Measurements from ENCODE around the gene BCL2L14.

Gene BCL2L14, protein sequence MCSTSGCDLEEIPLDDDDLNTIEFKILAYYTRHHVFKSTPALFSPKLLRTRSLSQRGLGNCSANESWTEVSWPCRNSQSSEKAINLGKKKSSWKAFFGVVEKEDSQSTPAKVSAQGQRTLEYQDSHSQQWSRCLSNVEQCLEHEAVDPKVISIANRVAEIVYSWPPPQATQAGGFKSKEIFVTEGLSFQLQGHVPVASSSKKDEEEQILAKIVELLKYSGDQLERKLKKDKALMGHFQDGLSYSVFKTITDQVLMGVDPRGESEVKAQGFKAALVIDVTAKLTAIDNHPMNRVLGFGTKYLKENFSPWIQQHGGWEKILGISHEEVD

DNA sequence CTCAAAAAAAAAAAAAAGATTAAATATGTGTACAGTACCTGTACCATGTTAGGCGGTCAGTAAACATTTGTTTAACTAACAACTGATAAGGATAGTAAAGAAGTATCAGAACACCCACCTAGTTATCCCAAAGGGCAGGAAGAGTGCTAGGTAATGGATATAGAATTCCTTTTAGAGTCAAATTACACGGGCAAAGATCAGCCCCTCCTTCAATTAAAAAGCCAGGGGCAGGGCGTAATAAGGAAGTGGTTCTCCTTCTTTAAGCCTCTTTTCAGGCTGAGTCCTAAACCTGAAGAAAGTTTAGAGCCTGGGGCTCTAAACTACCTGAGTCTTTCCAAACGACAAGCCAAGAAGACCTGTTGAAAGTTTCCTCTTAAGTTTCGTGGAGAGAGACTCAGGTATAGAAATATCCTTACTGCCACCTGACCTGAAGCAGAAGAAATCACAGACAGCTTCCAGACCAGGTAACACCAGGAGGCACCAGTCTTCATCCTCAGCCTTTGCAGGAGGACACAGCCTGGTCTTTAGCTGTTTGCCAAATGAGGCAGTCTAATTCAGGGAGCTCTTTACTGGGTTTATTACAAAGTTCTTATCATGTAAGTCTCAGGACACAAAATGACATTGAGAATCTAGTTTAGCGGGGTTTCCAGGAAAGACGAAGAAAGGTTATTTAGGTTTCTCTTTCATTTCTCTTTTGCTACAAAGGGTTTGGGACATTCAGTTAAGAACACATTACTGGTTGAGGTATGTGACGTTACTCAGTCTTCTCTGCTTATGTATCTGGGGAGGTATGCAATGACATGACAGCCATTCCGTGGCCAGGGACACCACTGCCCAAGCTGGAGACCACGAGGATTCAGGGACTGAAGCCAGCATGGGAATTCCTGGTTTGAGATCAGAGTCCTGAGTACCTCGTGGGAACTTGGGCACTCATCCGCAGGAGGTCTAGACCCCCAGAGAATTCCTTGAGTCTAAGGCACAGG, at the start of gene BCL2L14:
Gene BCL2L14 (plus strand): TSS at position 266 of the 983 bp plus-strand sequence. CDS start 8,367 bp downstream, outside the sequence.
- no peaks in the 10 kb centered on the region for H3K36me3 ChIP-seq (ENCODE audit: control insufficient read depth in 1 of 2, insufficient read depth in 2 of 2, low read length in 2 of 2)
- no peaks in the 10 kb centered on the region for H3K27me3 ChIP-seq (ENCODE audit: low read depth, low read length)
- H3K27ac ChIP-seq (ENCODE audit: low read length) = peak within 1 kb of the TSS; percentile 93
- peak within 1 kb of the TSS in 1 of 2 donors; percentile 59 for H3K4me3 ChIP-seq (ENCODE audit: low read depth in 1 of 2, low read length in 2 of 2)
- no peaks in the 10 kb centered on the region for H3K9me3 ChIP-seq (ENCODE audit: control insufficient read depth in 1 of 2, low read length in 2 of 2)
- no peaks in the 10 kb centered on the region for H3K4me1 ChIP-seq (ENCODE audit: control insufficient read depth in 1 of 2, insufficient read depth in 2 of 2, low read length in 2 of 2)

DNA sequence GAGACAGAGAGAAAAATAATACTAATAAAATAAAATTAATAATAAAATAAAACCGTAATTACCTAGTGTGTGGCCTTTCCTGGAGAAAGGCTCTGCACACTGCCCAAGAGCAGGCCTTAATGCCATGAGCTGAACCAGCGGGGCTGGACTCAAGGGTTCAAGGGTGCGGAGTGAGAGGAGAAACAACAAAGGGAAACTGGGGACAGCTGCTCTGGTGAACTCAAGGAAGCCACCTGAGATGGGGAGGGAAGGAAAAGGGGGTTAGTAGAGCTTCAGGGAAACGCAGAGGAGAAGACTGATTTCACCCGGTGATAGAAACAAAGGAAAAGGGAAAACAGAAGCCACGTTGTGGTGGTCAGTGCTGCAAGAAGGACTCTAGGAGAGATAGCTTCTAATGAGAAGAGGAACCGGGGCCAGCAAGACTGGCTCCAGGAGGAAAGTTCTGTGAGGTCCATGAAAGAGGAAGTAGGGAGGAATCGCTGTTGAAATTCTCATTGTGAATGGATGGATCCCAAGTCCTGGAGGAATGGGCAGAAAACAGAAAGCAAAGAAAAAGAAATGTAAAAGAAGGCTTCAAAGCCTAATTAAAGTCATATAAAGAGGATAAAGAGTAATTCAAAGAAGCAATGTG, 48.3 kb upstream of the BCL2L14 start:
- H3K9me3 ChIP-seq (ENCODE audit: control insufficient read depth in 1 of 2, low read length in 2 of 2) = no peaks in the 10 kb centered on the region
- H3K27ac ChIP-seq (ENCODE audit: low read length) = no peak overlapping the region
- H3K36me3 ChIP-seq (ENCODE audit: control insufficient read depth in 1 of 2, insufficient read depth in 2 of 2, low read length in 2 of 2) = no peaks in the 10 kb centered on the region
- H3K27me3 ChIP-seq (ENCODE audit: low read depth, low read length) = no peaks in the 10 kb centered on the region
- H3K4me3 ChIP-seq (ENCODE audit: low read depth in 1 of 2, low read length in 2 of 2) = no peak overlapping the region
- H3K4me1 ChIP-seq (ENCODE audit: control insufficient read depth in 1 of 2, insufficient read depth in 2 of 2, low read length in 2 of 2) = no peaks in the 10 kb centered on the region

DNA sequence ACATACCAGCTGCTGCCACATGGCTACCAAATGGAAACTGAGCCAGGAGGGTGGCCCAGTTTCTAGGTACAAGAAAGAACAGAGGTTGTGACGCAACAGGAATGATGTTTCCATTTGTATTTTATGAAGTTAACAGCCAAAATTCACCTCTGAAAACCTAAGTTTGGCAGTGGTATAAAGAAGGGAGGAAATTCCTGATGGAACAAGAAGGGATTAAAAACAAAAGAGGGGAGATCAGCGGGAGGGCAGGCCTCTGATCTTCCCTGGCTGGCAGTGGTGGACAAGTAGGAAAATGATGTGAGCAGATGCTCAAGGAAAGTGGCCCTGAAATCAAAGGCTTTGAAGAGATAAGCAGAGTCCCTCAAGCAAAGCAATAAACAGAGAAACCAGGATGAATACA, 47.3 kb upstream of the BCL2L14 start:
- no peak overlapping the region for H3K27ac ChIP-seq (ENCODE audit: low read length)
- no peaks in the 10 kb centered on the region for H3K9me3 ChIP-seq (ENCODE audit: control insufficient read depth in 1 of 2, low read length in 2 of 2)
- H3K4me1 ChIP-seq (ENCODE audit: control insufficient read depth in 1 of 2, insufficient read depth in 2 of 2, low read length in 2 of 2) = no peaks in the 10 kb centered on the region

DNA sequence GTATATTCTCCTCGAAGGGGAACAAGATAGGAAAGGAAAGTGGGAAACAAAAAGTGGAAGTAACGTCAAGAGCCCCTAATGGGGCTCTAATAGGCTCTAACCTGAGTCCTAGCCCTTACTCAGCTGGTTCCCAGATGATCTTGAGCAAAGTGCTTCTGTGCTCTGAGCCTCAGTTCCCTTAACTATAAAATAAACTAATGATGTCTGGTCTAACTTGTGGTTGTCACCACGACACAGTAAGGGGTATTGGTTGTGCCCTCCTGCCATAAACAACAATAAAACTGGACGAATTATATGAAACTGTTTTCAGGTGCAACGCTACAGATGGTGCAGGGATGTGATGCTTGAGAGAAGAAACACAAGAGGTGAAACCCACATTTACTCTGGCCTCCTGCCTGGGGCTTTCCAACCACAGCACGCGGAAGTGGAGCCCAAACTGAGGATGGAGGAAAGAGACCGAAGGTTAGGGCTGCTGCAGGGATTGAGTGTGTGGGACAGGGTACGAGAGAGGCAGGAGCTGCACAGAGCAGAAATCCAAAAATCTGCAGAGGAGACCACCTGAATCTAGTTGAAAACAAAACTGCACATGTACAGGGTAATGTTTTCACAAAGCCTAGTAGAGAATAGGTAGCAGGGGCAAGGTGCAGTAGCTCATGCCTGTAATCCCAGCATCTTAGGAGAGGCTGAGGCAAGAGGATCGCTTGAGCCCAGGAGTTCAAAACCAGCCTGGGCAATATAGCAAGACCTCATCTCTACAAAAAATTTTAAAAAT, 45.6 kb upstream of the BCL2L14 start:
- Histone ChIP-seq H3K27me3 (ENCODE audit: low read depth, low read length) (no peaks in the 10 kb centered on the region), H3K4me1 (ENCODE audit: control insufficient read depth in 1 of 2, insufficient read depth in 2 of 2, low read length in 2 of 2) (no peaks in the 10 kb centered on the region), H3K27ac (ENCODE audit: low read length) (no peak overlapping the region), H3K36me3 (ENCODE audit: control insufficient read depth in 1 of 2, insufficient read depth in 2 of 2, low read length in 2 of 2) (no peaks in the 10 kb centered on the region), H3K9me3 (ENCODE audit: control insufficient read depth in 1 of 2, low read length in 2 of 2) (no peaks in the 10 kb centered on the region), H3K4me3 (ENCODE audit: low read depth in 1 of 2, low read length in 2 of 2) (no peak overlapping the region)

More for the DNA sequence above, 47.3 kb upstream of the BCL2L14 start:
- Histone ChIP-seq H3K4me3 (ENCODE audit: low read depth in 1 of 2, low read length in 2 of 2) (no peak overlapping the region), H3K36me3 (ENCODE audit: control insufficient read depth in 1 of 2, insufficient read depth in 2 of 2, low read length in 2 of 2) (no peaks in the 10 kb centered on the region), H3K27me3 (ENCODE audit: low read depth, low read length) (no peaks in the 10 kb centered on the region)

DNA sequence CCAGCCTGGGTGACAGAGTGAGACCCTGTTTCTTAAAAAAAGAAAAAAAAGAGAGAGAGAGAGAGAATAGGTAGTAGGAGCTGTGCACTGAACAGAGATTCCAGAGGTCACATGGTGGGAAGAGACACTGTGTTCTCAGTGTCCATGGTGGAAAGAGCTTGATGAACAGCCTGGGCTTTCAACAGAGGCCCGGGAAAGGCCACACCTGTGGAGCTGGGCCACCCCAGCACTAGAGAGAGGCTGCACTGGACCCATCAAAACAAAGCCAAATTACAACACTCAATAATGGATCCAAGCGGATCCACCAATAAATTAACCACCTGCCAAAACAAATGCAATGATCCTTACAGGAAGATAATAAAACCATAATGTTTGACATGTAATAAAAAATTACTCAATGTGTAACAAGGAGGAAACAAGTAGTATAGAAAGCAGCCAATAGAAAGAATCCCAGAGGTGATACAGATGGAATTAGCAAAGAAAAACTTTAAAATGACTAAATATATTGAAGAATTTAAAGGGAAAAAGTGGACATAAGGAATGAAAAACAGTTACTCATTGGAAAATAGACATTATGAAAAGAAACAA, 44.8 kb upstream of the BCL2L14 start:
- Histone ChIP-seq H3K4me1 (ENCODE audit: control insufficient read depth in 1 of 2, insufficient read depth in 2 of 2, low read length in 2 of 2) (no peaks in the 10 kb centered on the region), H3K27me3 (ENCODE audit: low read depth, low read length) (no peaks in the 10 kb centered on the region), H3K9me3 (ENCODE audit: control insufficient read depth in 1 of 2, low read length in 2 of 2) (no peaks in the 10 kb centered on the region), H3K36me3 (ENCODE audit: control insufficient read depth in 1 of 2, insufficient read depth in 2 of 2, low read length in 2 of 2) (no peaks in the 10 kb centered on the region), H3K4me3 (ENCODE audit: low read depth in 1 of 2, low read length in 2 of 2) (no peak overlapping the region), H3K27ac (ENCODE audit: low read length) (no peak overlapping the region)

DNA sequence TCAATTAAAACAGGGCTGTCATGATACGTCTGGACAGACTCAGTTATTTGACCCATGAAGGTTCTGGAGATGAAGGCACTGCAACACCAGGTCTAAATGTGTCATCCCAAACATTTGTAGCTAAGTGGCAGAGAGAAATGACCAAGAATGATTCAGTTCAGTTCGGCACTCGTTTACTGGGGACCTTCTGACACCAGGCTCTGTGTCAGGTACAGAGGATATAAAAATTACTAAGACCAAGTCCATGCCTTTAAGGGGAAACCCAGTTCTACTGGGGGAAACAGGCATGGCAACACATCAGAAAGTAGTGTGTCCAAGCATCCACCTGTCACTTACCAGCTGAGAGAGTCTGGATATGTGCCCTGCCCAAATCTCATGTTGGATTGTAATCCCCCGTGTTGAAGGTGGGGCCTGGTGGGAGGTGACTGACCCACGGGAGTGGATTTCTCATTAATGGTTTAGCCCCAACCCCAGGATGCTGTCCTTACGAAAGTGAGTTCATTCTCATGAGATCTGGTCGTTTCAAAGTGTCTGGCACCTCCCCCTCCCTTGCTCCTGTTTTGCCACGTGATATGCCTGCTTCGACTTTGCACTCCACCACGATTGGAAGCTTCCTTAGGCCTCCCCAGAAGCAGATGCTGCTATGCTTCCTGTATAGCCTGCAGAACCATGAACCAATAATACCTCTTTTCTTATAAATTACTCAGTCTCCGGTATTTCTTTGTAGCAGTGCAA, 41.9 kb upstream of the BCL2L14 start:
- H3K36me3 ChIP-seq (ENCODE audit: control insufficient read depth in 1 of 2, insufficient read depth in 2 of 2, low read length in 2 of 2) = no peaks in the 10 kb centered on the region
- H3K9me3 ChIP-seq (ENCODE audit: control insufficient read depth in 1 of 2, low read length in 2 of 2) = no peaks in the 10 kb centered on the region
- peaks cover 0 to 9% of the 10 kb centered on the region in 2 donors for H3K4me1 ChIP-seq (ENCODE audit: control insufficient read depth in 1 of 2, insufficient read depth in 2 of 2, low read length in 2 of 2)
- H3K27me3 ChIP-seq (ENCODE audit: low read depth, low read length) = no peaks in the 10 kb centered on the region
- H3K4me3 ChIP-seq (ENCODE audit: low read depth in 1 of 2, low read length in 2 of 2) = no peak overlapping the region
- H3K27ac ChIP-seq (ENCODE audit: low read length) = no peak overlapping the region

DNA sequence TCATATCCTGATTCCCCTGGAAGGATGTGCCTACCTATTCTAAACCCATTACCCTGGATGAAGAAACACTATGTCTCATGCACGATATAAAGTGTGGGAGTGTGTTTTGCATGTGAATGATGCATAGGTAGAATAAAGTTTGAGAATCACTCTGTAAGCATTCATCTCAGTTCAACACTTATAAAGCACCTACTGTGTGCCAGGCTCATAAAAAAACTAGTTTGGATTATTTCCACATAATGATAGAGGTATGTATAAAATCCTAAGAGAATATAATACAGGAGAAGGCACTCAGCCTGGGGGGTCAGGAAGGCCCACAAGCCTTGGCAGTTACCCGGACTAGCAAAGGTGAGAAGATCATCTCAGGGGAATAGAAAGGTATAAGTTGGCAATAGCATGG, 41.1 kb upstream of the BCL2L14 start:
- H3K4me3 ChIP-seq (ENCODE audit: low read depth in 1 of 2, low read length in 2 of 2) = no peak overlapping the region
- H3K4me1 ChIP-seq (ENCODE audit: control insufficient read depth in 1 of 2, insufficient read depth in 2 of 2, low read length in 2 of 2) = peaks cover 0 to 9% of the 10 kb centered on the region in 2 donors
- H3K27me3 ChIP-seq (ENCODE audit: low read depth, low read length) = no peaks in the 10 kb centered on the region
- no peaks in the 10 kb centered on the region for H3K36me3 ChIP-seq (ENCODE audit: control insufficient read depth in 1 of 2, insufficient read depth in 2 of 2, low read length in 2 of 2)
- no peak overlapping the region for H3K27ac ChIP-seq (ENCODE audit: low read length)
- H3K9me3 ChIP-seq (ENCODE audit: control insufficient read depth in 1 of 2, low read length in 2 of 2) = no peaks in the 10 kb centered on the region

DNA sequence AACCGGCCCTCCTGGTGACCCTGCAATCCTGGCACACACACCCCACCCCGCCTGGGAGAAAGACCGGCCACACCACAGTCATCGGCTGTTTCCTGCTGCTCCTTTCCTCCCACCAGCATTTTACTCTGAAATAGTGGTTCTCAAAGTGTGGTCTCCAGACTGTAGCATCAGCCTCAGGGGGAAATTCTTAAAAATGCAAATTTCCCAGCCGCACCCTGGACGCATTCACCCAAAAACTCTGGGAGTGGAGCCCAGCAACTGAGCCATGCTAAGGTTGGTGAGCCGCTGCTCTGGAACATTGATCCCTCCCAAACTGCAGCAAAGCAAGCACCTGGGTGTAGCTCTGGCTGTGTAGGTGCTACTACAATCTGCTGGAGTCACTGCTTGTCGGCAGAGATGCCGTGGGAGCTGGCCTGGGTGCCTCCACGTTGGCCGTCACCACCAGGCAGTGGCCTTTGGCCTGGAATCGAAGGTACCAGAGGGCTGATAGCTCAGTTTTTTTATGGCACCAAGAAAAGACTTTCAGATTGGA, 38.4 kb upstream of the BCL2L14 start:
- peak overlapping the region; percentile 66 for H3K4me3 ChIP-seq (ENCODE audit: low read depth in 1 of 2, low read length in 2 of 2)
- peak overlapping the region; percentile 70 for H3K27ac ChIP-seq (ENCODE audit: low read length)
- H3K9me3 ChIP-seq (ENCODE audit: control insufficient read depth in 1 of 2, low read length in 2 of 2) = no peaks in the 10 kb centered on the region
- no peaks in the 10 kb centered on the region for H3K36me3 ChIP-seq (ENCODE audit: control insufficient read depth in 1 of 2, insufficient read depth in 2 of 2, low read length in 2 of 2)
- no peaks in the 10 kb centered on the region for H3K27me3 ChIP-seq (ENCODE audit: low read depth, low read length)
- peaks cover 0 to 9% of the 10 kb centered on the region in 2 donors for H3K4me1 ChIP-seq (ENCODE audit: control insufficient read depth in 1 of 2, insufficient read depth in 2 of 2, low read length in 2 of 2)

DNA sequence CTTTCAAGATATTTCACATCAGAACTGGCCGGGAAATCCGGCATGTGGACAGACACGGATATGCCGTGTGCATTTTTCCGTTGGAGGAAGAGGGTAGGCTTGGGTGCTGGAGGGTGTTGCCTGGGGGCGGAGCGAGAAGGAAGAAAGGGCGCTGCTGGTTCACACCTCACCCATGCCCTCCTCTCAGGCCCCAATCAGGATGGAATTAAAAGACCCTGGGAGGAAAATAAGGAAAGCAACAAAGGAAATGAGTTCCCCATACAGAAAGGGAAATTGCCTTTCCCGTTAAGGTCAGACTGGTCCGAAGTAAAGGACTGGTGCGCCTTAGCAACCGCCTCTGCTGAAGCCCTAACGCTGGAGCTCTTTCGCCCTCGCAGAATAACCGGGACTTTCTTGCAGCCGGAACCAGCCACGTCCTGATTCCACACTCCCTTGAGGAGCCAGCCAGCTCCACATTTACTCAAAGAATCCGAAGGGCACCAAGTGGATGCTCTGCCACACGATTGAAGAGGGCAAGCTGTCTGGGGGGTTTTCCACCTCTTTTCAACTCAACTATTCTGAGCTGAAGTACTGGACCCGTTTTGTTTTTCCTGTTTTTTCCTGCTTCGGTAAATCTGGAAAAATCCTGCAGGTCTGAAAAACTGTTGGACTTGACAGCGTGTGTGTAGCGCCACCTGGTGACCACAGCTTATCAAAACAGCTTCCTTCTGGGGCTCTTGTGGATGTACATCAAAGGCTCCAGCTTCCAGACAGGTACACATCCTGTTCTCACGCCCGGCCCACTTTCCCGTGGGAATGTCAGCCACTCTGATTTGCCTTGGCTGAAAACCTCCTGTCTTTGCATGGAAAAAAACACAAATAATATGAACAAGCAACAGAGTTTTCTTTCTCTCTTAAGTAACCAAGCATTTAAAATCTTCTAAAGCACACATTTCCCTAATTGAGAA, 37.6 kb upstream of the BCL2L14 start:
- Histone ChIP-seq H3K27me3 (ENCODE audit: low read depth, low read length) (no peaks in the 10 kb centered on the region), H3K4me1 (ENCODE audit: control insufficient read depth in 1 of 2, insufficient read depth in 2 of 2, low read length in 2 of 2) (peaks cover 0 to 9% of the 10 kb centered on the region in 2 donors), H3K4me3 (ENCODE audit: low read depth in 1 of 2, low read length in 2 of 2) (peak overlapping the region; percentile 66), H3K36me3 (ENCODE audit: control insufficient read depth in 1 of 2, insufficient read depth in 2 of 2, low read length in 2 of 2) (no peaks in the 10 kb centered on the region), H3K27ac (ENCODE audit: low read length) (peak overlapping the region; percentile 70), H3K9me3 (ENCODE audit: control insufficient read depth in 1 of 2, low read length in 2 of 2) (no peaks in the 10 kb centered on the region)
